GM21447 (cell line): ENCODE measurements around the gene MACF1.
"Not testable (repeated sequence)": the region's sequence is repeated elsewhere in the genome, so short reads cannot be mapped to it uniquely, and the experiment has no call there.

Source experiments
- ATAC-seq: cut with Tn5 transposase; IDR thresholded peaks from one replicate; pipeline ENCODE4 v1.9.1; 2021; ENCODE audit not compliant: unreplicated experiment

MACF1 gene

GRCh38 chr1:39450041-39450440 is 245.5 kb downstream of the MACF1 start:
- ATAC-seq = not testable (repeated sequence)

- ATAC-seq = no peak
These were observed 246.6 kb downstream of the MACF1 start for GRCh38 chr1:39450956-39451606.

GRCh38 chr1:39452081-39452480 is 247.6 kb downstream of the MACF1 start:
- ATAC-seq = no peak

GRCh38 chr1:39452540-39452939 is 248.0 kb downstream of the MACF1 start:
- ATAC-seq = no peak

GRCh38 chr1:39453603-39454002 is 249.1 kb downstream of the MACF1 start:
- ATAC-seq = no peak

- ATAC-seq = no peak
These were observed 254.5 kb downstream of the MACF1 start for GRCh38 chr1:39458991-39459390.

- no peak for ATAC-seq
These were observed 257.6 kb downstream of the MACF1 start for GRCh38 chr1:39462074-39462473.

- ATAC-seq = no peak
These were observed 262.1 kb downstream of the MACF1 start for GRCh38 chr1:39466413-39467107.

GRCh38 chr1:39467108-39467720 is 262.7 kb downstream of the MACF1 start:
- ATAC-seq = not testable (repeated sequence)

- no peak for ATAC-seq
These were observed 264.7 kb downstream of the MACF1 start for GRCh38 chr1:39469150-39469549.

- ATAC-seq = no peak
These were observed 265.5 kb downstream of the MACF1 start for GRCh38 chr1:39470040-39470439.

- no peak for ATAC-seq
These were observed 268.3 kb downstream of the MACF1 start for GRCh38 chr1:39472826-39473225.

- no peak for ATAC-seq
These were observed 268.8 kb downstream of the MACF1 start for GRCh38 chr1:39473324-39473723.

GRCh38 chr1:39474810-39475209 is 270.3 kb downstream of the MACF1 start:
- ATAC-seq = no peak

GRCh38 chr1:39475551-39475950 is 271.1 kb downstream of the MACF1 start:
- ATAC-seq = not testable (repeated sequence)

- no peak for ATAC-seq
These were observed 273.8 kb downstream of the MACF1 start for GRCh38 chr1:39478126-39478915.

- ATAC-seq = no peak
These were observed 276.8 kb downstream of the MACF1 start for GRCh38 chr1:39481289-39481688.

- no peak for ATAC-seq
These were observed 278.8 kb downstream of the MACF1 start for GRCh38 chr1:39483276-39483675.

- no peak for ATAC-seq
These were observed 280.1 kb downstream of the MACF1 start for GRCh38 chr1:39484564-39484963.

GRCh38 chr1:39485046-39485803 is 280.7 kb downstream of the MACF1 start:
- ATAC-seq = no peak
